ENCODE measurements around the gene FNDC3B.

FNDC3B gene

GRCh38 chr3:172323894-172324610 lies 284.7 kb downstream of the FNDC3B start:
- DNase-seq: no peak

- DNase-seq: no peak
These were observed 285.3 kb downstream of the FNDC3B start for GRCh38 chr3:172324611-172325203.

GRCh38 chr3:172325461-172325860 lies 286.1 kb downstream of the FNDC3B start:
- DNase-seq: no peak

GRCh38 chr3:172326993-172327392 lies 287.6 kb downstream of the FNDC3B start:
- no peak for DNase-seq

GRCh38 chr3:172328282-172328681 lies 288.9 kb downstream of the FNDC3B start:
- no peak for DNase-seq

GRCh38 chr3:172329070-172329469 lies 289.7 kb downstream of the FNDC3B start:
- no peak for DNase-seq

- no peak for DNase-seq
These were observed 291.0 kb downstream of the FNDC3B start for GRCh38 chr3:172330413-172330812.

- DNase-seq: peak; percentile 25 to 54
These were observed 293.1 kb downstream of the FNDC3B start for GRCh38 chr3:172332256-172333041.

- no peak for DNase-seq
These were observed 293.6 kb downstream of the FNDC3B start for GRCh38 chr3:172333042-172333377.

GRCh38 chr3:172333692-172334457 lies 294.5 kb downstream of the FNDC3B start:
- DNase-seq: no peak

GRCh38 chr3:172334671-172335207 lies 295.4 kb downstream of the FNDC3B start:
- DNase-seq: no peak

- no peak for DNase-seq
These were observed 300.5 kb downstream of the FNDC3B start for GRCh38 chr3:172339892-172340291.

- DNase-seq: no peak
These were observed 301.2 kb downstream of the FNDC3B start for GRCh38 chr3:172340583-172340982.

- peak in 1 of 2 donors; percentile 17 for DNase-seq
These were observed 302.2 kb downstream of the FNDC3B start for GRCh38 chr3:172341482-172342059.

GRCh38 chr3:172342097-172342659 lies 302.8 kb downstream of the FNDC3B start:
- no peak for DNase-seq

- no peak for DNase-seq
These were observed 303.7 kb downstream of the FNDC3B start for GRCh38 chr3:172343117-172343516.

GRCh38 chr3:172343979-172344378 lies 304.6 kb downstream of the FNDC3B start:
- no peak for DNase-seq

- no peak for DNase-seq
These were observed 306.8 kb downstream of the FNDC3B start for GRCh38 chr3:172346161-172346560.

- DNase-seq: no peak
These were observed 308.7 kb downstream of the FNDC3B start for GRCh38 chr3:172347895-172348679.

GRCh38 chr3:172351895-172352466 lies 312.6 kb downstream of the FNDC3B start:
- no peak for DNase-seq

- no peak for DNase-seq
These were observed 313.4 kb downstream of the FNDC3B start for GRCh38 chr3:172352786-172353185.
